Astrocyte (in vitro differentiated cells and primary cell): Measurements from ENCODE around the gene KRTAP5-11. TPM values are rescaled to one million over a fixed set of nuclear protein-coding genes. Genes with fewer than 3 reads are reported as not detected.
"Not testable (repeated sequence)": the region's sequence is repeated elsewhere in the genome, so short reads cannot be mapped to it uniquely, and the experiment has no call there.

Source experiments
- DNase-seq: peaks from one replicate; pipeline ENCODE4 v3.0.0-alpha.2; 2010; ENCODE audit warnings: low read depth
- FAIRE-seq: peaks from 2 replicates; lab custom pipeline; 2011; peaks lifted over from hg19 to GRCh38; lab: Jason Lieb, UNC
- H2AFZ ChIP-seq: 2 replicates; pipeline ENCODE4 v1.6.0; 2012; ENCODE audit warnings: low read depth, low read length, inconsistent platforms
- H3K27ac ChIP-seq: 2 replicates; pipeline ENCODE4 v1.5.1; 2011; ENCODE audit warnings: low read depth, low read length, inconsistent platforms
- H3K27me3 ChIP-seq: 2 replicates; pipeline ENCODE4 v1.6.0; 2011; ENCODE audit warnings: low read length, inconsistent platforms; ENCODE audit not compliant: insufficient read depth
- H3K36me3 ChIP-seq: 2 replicates; pipeline ENCODE4 v1.5.1; 2011; ENCODE audit warnings: low read length, inconsistent platforms; ENCODE audit not compliant: insufficient read depth
- H3K4me1 ChIP-seq: 2 replicates; pipeline ENCODE4 v1.5.1; 2011; ENCODE audit warnings: low read length, inconsistent platforms; ENCODE audit not compliant: insufficient read depth
- H3K4me2 ChIP-seq: 2 replicates; pipeline ENCODE4 v1.6.0; 2012; ENCODE audit warnings: low read length, inconsistent platforms
- H3K4me3 ChIP-seq: 2 replicates; pipeline ENCODE4 v1.5.1; 2011; ENCODE audit warnings: low read depth, mild to moderate bottlenecking, low read length, inconsistent platforms; ENCODE audit not compliant: insufficient read depth
- H3K79me2 ChIP-seq: 2 replicates; pipeline ENCODE4 v1.6.0; 2012; ENCODE audit warnings: mild to moderate bottlenecking, low read length, inconsistent platforms; ENCODE audit not compliant: insufficient read depth
- H3K9ac ChIP-seq: 2 replicates; pipeline ENCODE4 v1.6.0; 2012; ENCODE audit warnings: mild to moderate bottlenecking, low read length, inconsistent platforms
- H3K9me3 ChIP-seq: 2 replicates; pipeline ENCODE4 v1.5.1; 2012; ENCODE audit warnings: low read depth, mild to moderate bottlenecking, low read length, inconsistent platforms; ENCODE audit not compliant: insufficient read depth
- H4K20me1 ChIP-seq: 2 replicates; pipeline ENCODE4 v1.6.0; 2012; ENCODE audit warnings: low read length, inconsistent platforms; ENCODE audit not compliant: insufficient read depth
- H3K27ac Mint-ChIP-seq: one replicate; pipeline ENCODE4 v1.8.0; 2021; ENCODE audit warnings: mild to moderate bottlenecking, mixed read lengths; ENCODE audit not compliant: unreplicated experiment
- H3K27me3 Mint-ChIP-seq: one replicate; pipeline ENCODE4 v1.8.0; 2021; ENCODE audit warnings: low read depth, mixed read lengths; ENCODE audit not compliant: unreplicated experiment
- H3K36me3 Mint-ChIP-seq: one replicate; pipeline ENCODE4 v1.8.0; 2021; ENCODE audit warnings: low read depth, mixed read lengths; ENCODE audit not compliant: unreplicated experiment
- H3K4me1 Mint-ChIP-seq: one replicate; pipeline ENCODE4 v1.8.0; 2021; ENCODE audit warnings: low read depth, mixed read lengths; ENCODE audit not compliant: unreplicated experiment
- H3K4me3 Mint-ChIP-seq: one replicate; pipeline ENCODE4 v1.8.0; 2021; ENCODE audit warnings: mild to moderate bottlenecking, moderate library complexity, mixed read lengths; ENCODE audit not compliant: unreplicated experiment
- H3K9me3 Mint-ChIP-seq: one replicate; pipeline ENCODE4 v1.8.0; 2021; ENCODE audit warnings: mild to moderate bottlenecking, mixed read lengths; ENCODE audit not compliant: unreplicated experiment
- CTCF ChIP-seq: IDR thresholded peaks from 2 replicates; pipeline ENCODE4 v1.5.1; 2011; ENCODE audit warnings: low read depth, mild to moderate bottlenecking, inconsistent platforms, low read length, moderate library complexity; ENCODE audit not compliant: insufficient read depth
- EZH2 ChIP-seq: IDR thresholded peaks from 2 replicates; pipeline ENCODE4 v1.6.1; 2012; ENCODE audit warnings: mild to moderate bottlenecking, low read length, inconsistent platforms; ENCODE audit not compliant: insufficient read depth
- total RNA-seq: library from RNA; stranded (reverse); gene quantifications from 2 replicates; pipeline ENCODE4 v1.2.1, GENCODE V29; 2021

The KRTAP5-11 gene
- total RNA-seq, 1 donor from 2014 or later, result not detected

- H3K9me3 ChIP-seq, result no peaks in the 10 kb centered on the region
- Mint-ChIP-seq H3K27ac (no peak overlapping the region), H3K4me1 (no peaks in the 10 kb centered on the region), H3K27me3 (peaks cover 54% of the 10 kb centered on the region), H3K9me3 (peaks cover 2% of the 10 kb centered on the region), H3K36me3 (no peaks in the 10 kb centered on the region), H3K4me3 (no peak overlapping the region)
- no peak overlapping the region for H3K9ac ChIP-seq
- no peaks in the 10 kb centered on the region for H4K20me1 ChIP-seq
- H3K4me1 ChIP-seq, result no peaks in the 10 kb centered on the region
- no peak for DNase-seq
- H3K4me3 ChIP-seq, result no peak overlapping the region
- H3K27ac ChIP-seq, result no peak overlapping the region
- H3K79me2 ChIP-seq, result no peaks in the 10 kb centered on the region
- H3K36me3 ChIP-seq, result no peaks in the 10 kb centered on the region
- FAIRE-seq, result no peak
- no peak overlapping the region for H3K4me2 ChIP-seq
- TF ChIP-seq CTCF, result no peak
- no peak for TF ChIP-seq EZH2
- H2AFZ ChIP-seq, result no peak overlapping the region
- H3K27me3 ChIP-seq, result no peaks in the 10 kb centered on the region
Measured at GRCh38 chr11:71568704-71569349, 13.8 kb downstream of the KRTAP5-11 start.

GRCh38 chr11:71567633-71568032 lies 15.0 kb downstream of the KRTAP5-11 start:
- H3K4me3 Mint-ChIP-seq, H3K9me3 Mint-ChIP-seq, H3K4me1 ChIP-seq, H3K27ac ChIP-seq, H3K4me1 Mint-ChIP-seq, H3K27me3 ChIP-seq, H3K4me2 ChIP-seq, H3K27ac Mint-ChIP-seq, H2AFZ ChIP-seq, H3K4me3 ChIP-seq, H3K79me2 ChIP-seq, H4K20me1 ChIP-seq, FAIRE-seq, H3K36me3 ChIP-seq, H3K9ac ChIP-seq, DNase-seq, H3K9me3 ChIP-seq, H3K36me3 Mint-ChIP-seq: not testable (repeated sequence)
- peaks cover 56% of the 10 kb centered on the region for H3K27me3 Mint-ChIP-seq

- H3K4me1 Mint-ChIP-seq, H3K27ac ChIP-seq, H3K4me1 ChIP-seq, H3K9ac ChIP-seq, H3K27ac Mint-ChIP-seq, H3K36me3 Mint-ChIP-seq, H3K27me3 ChIP-seq, H4K20me1 ChIP-seq, DNase-seq, H3K36me3 ChIP-seq, FAIRE-seq, H3K9me3 ChIP-seq, H3K4me2 ChIP-seq, H3K79me2 ChIP-seq, H2AFZ ChIP-seq, H3K4me3 Mint-ChIP-seq, H3K9me3 Mint-ChIP-seq, H3K4me3 ChIP-seq: not testable (repeated sequence)
- H3K27me3 Mint-ChIP-seq, result peaks cover 56% of the 10 kb centered on the region
Measured at GRCh38 chr11:71566626-71567599, 15.8 kb downstream of the KRTAP5-11 start.
